H1 (cell line): ENCODE measurements around the gene NNMT. TPM values are rescaled to one million over a fixed set of nuclear protein-coding genes. Genes with fewer than 3 reads are reported as not detected.

Experiments
- CTCF ChIA-PET: fragments of 300-600 bp; sonication (Branson Sonifier 250); formaldehyde crosslinking; loops from one replicate; lab custom pipeline; 2021; ENCODE audit not compliant: partially characterized antibody; lab: Charles Lee
- POLR2A ChIA-PET: fragments of 300-600 bp; sonication (Branson Sonifier 250); formaldehyde crosslinking; loops from one replicate; lab custom pipeline; 2021; ENCODE audit warnings: inconsistent platforms; ENCODE audit not compliant: partially characterized antibody; lab: Charles Lee
- DNase-seq, 2 experiments: peaks; one replicate each; pipeline versions ENCODE4 v3.0.0 to v3.0.0-alpha.2; 2010 to 2022; ENCODE audit warnings: low spot score in 2 of 2, low read depth in 1 of 2, mixed read lengths in 1 of 2
- FAIRE-seq: peaks from 2 replicates; lab custom pipeline; 2011; peaks lifted over from hg19 to GRCh38; lab: Jason Lieb, UNC
- H2AFZ ChIP-seq: 2 replicates; pipeline ENCODE4 v1.8.1; 2012; ENCODE audit warnings: low read length, inconsistent platforms
- H2AK5ac ChIP-seq: 2 replicates; pipeline ENCODE4 v1.6.1; 2013; ENCODE audit warnings: low read depth, low read length
- H2BK120ac ChIP-seq: replicated peaks from 2 replicates; pipeline ENCODE3; 2013; ENCODE audit warnings: low read depth, low read length, inconsistent platforms
- H2BK12ac ChIP-seq: 2 replicates; pipeline ENCODE4 v1.6.1; 2013; ENCODE audit warnings: low read depth, low read length
- H2BK15ac ChIP-seq: 2 replicates; pipeline ENCODE4 v1.6.1; 2013; ENCODE audit warnings: low read length
- H2BK20ac ChIP-seq: 2 replicates; pipeline ENCODE4 v1.6.1; 2013; ENCODE audit warnings: low read length
- H2BK5ac ChIP-seq: 2 replicates; pipeline ENCODE4 v1.6.1; 2013; ENCODE audit warnings: low read depth, low read length
- H3K14ac ChIP-seq: 2 replicates; pipeline ENCODE4 v1.6.1; 2013; ENCODE audit warnings: inconsistent platforms; ENCODE audit not compliant: insufficient read length
- H3K18ac ChIP-seq: 2 replicates; pipeline ENCODE4 v1.6.1; 2013; ENCODE audit warnings: low read length; ENCODE audit errors: extremely low read depth
- H3K23ac ChIP-seq: 2 replicates; pipeline ENCODE4 v1.6.1; 2013; ENCODE audit warnings: inconsistent platforms; ENCODE audit not compliant: insufficient read length
- H3K23me2 ChIP-seq: 2 replicates; pipeline ENCODE4 v1.6.1; 2013; ENCODE audit warnings: low read depth, low read length
- H3K27ac ChIP-seq: 2 replicates; pipeline ENCODE4 v1.6.1; 2011; ENCODE audit warnings: low read depth, low read length, inconsistent platforms
- H3K27me3 ChIP-seq, 4 experiments: replicated peaks in 1 of 4; 1 replicate in 1 of 4; 2 replicates in 3 of 4; pipeline versions ENCODE4 v1.6.1 to v1.8.1; 2011 to 2013; ENCODE audit warnings: low read length in 3 of 4, mild to moderate bottlenecking in 3 of 4, inconsistent platforms in 2 of 4, mixed read lengths in 2 of 4, moderate library complexity in 1 of 4; ENCODE audit not compliant: control insufficient read depth in 3 of 4, insufficient read depth in 3 of 4; ENCODE audit errors: extremely low read depth in 1 of 4
- H3K36me3 ChIP-seq, 4 experiments: 2 replicates each; pipeline versions ENCODE4 v1.6.1 to v1.8.1; 2011 to 2013; ENCODE audit warnings: mild to moderate bottlenecking in 4 of 4, low read length in 3 of 4, moderate library complexity in 2 of 4, control low read depth in 1 of 4, inconsistent platforms in 1 of 4; ENCODE audit not compliant: insufficient read depth in 4 of 4, control insufficient read depth in 2 of 4
- H3K4ac ChIP-seq: replicated peaks from 2 replicates; pipeline ENCODE3; 2013; ENCODE audit warnings: low read length, low read depth, mixed read lengths, inconsistent platforms; ENCODE audit not compliant: insufficient read length
- H3K4me1 ChIP-seq, 4 experiments: replicated peaks in 1 of 4; 1 replicate in 1 of 4; 2 replicates in 3 of 4; pipeline versions ENCODE4 v1.6.1 to v1.8.1; 2011 to 2013; ENCODE audit warnings: low read length in 3 of 4, inconsistent platforms in 2 of 4, mixed read lengths in 1 of 4; ENCODE audit not compliant: insufficient read depth in 4 of 4, control insufficient read depth in 3 of 4
- H3K4me2 ChIP-seq, 2 experiments: 2 replicates each; pipeline versions ENCODE4 v1.6.1 to v1.8.1; 2011 to 2013; ENCODE audit warnings: low read depth in 2 of 2, low read length in 2 of 2, control low read depth in 1 of 2, inconsistent platforms in 1 of 2, mild to moderate bottlenecking in 1 of 2; ENCODE audit not compliant: insufficient read depth in 1 of 2
- H3K4me3 ChIP-seq, 4 experiments: fragments of 200-600, 300-600 bp in 1 of 4; sonication (generic), shearing (Covaris generic), sonication (Bioruptor Twin) in 1 of 4; 2 replicates each; pipeline versions ENCODE4 v1.5.1 to v1.8.1; 2011 to 2016; ENCODE audit warnings: low read length in 4 of 4, low read depth in 3 of 4, control low read depth in 2 of 4, inconsistent platforms in 2 of 4, mild to moderate bottlenecking in 2 of 4, mixed read lengths in 1 of 4, moderate library complexity in 1 of 4; ENCODE audit not compliant: insufficient read depth in 2 of 4; ENCODE audit errors: extremely low read depth in 1 of 4
- H3K56ac ChIP-seq: replicated peaks from 2 replicates; pipeline ENCODE3; 2013; ENCODE audit warnings: low read depth, mild to moderate bottlenecking, mixed read lengths, low read length, inconsistent platforms; ENCODE audit not compliant: insufficient read length
- H3K79me1 ChIP-seq: 2 replicates; pipeline ENCODE4 v1.6.1; 2013; ENCODE audit warnings: low read depth, low read length, control low read depth
- H3K79me2 ChIP-seq, 2 experiments: 2 replicates each; pipeline versions ENCODE4 v1.6.1 to v1.8.1; 2012 to 2013; ENCODE audit warnings: low read length in 2 of 2, mild to moderate bottlenecking in 2 of 2, inconsistent platforms in 1 of 2; ENCODE audit not compliant: insufficient read depth in 2 of 2, control insufficient read depth in 1 of 2
- H3K9ac ChIP-seq, 4 experiments: replicated peaks in 1 of 4; 1 replicate in 1 of 4; 2 replicates in 3 of 4; pipeline versions ENCODE4 v1.6.1 to v1.8.1; 2011 to 2013; ENCODE audit warnings: low read depth in 3 of 4, low read length in 3 of 4, control low read depth in 2 of 4, mild to moderate bottlenecking in 2 of 4, moderate library complexity in 2 of 4, inconsistent platforms in 1 of 4; ENCODE audit errors: extremely low read depth in 1 of 4
- H3K9me3 ChIP-seq, 2 experiments: 2 replicates each; pipeline versions ENCODE4 v1.6.1 to v1.8.1; 2012 to 2013; ENCODE audit warnings: mild to moderate bottlenecking in 2 of 2, moderate library complexity in 2 of 2, control low read depth in 1 of 2, inconsistent platforms in 1 of 2, low read depth in 1 of 2, low read length in 1 of 2, mixed read lengths in 1 of 2; ENCODE audit not compliant: insufficient read depth in 2 of 2
- H4K20me1 ChIP-seq, 2 experiments: replicated peaks in 1 of 2; 2 replicates each; pipeline versions ENCODE3 to v1.8.1; 2011 to 2013; ENCODE audit warnings: inconsistent platforms in 2 of 2, low read length in 2 of 2, mild to moderate bottlenecking in 1 of 2; ENCODE audit not compliant: insufficient read depth in 2 of 2, control insufficient read depth in 1 of 2
- H4K5ac ChIP-seq: 2 replicates; pipeline ENCODE4 v1.6.1; 2013; ENCODE audit warnings: low read length, low read depth, mixed read lengths, inconsistent platforms; ENCODE audit not compliant: insufficient read length
- H4K8ac ChIP-seq: 2 replicates; pipeline ENCODE4 v1.8.0; 2013; ENCODE audit warnings: mild to moderate bottlenecking, moderate library complexity, low read length, inconsistent platforms; ENCODE audit not compliant: insufficient read depth; ENCODE audit errors: extremely low read depth
- H4K91ac ChIP-seq: replicated peaks from 2 replicates; pipeline ENCODE3; 2013; ENCODE audit warnings: low read length, mixed read lengths, inconsistent platforms; ENCODE audit not compliant: insufficient read length
- CBX8 ChIP-seq: fragments of 300-800, 300-1000 bp; sonication (generic); IDR thresholded peaks from 2 replicates; pipeline ENCODE4 v1.7.1; 2016; ENCODE audit warnings: low read depth, low read length, borderline replicate concordance
- CHD2 ChIP-seq: IDR thresholded peaks from 2 replicates; pipeline ENCODE4 v1.6.1; 2012; ENCODE audit warnings: low read length, improper control_type of control experiment
- CTCF ChIP-seq, 3 experiments: IDR thresholded peaks; 1 replicate in 2 of 3; 2 replicates in 1 of 3; pipeline versions ENCODE4 v1.5.1 to v1.6.1; 2011; ENCODE audit warnings: low read length in 3 of 3, mild to moderate bottlenecking in 3 of 3, inconsistent platforms in 2 of 3, low read depth in 1 of 3, moderate library complexity in 1 of 3; ENCODE audit not compliant: insufficient read depth in 1 of 3; ENCODE audit errors: control extremely low read depth in 1 of 3
- KDM4A ChIP-seq: IDR thresholded peaks from one replicate; pipeline ENCODE4 v1.7.1; 2012; ENCODE audit warnings: low read depth, mild to moderate bottlenecking, moderate library complexity, low read length, inconsistent platforms; ENCODE audit not compliant: severe bottlenecking
- RAD21 ChIP-seq, 2 experiments: IDR thresholded peaks in 1 of 2; conservative IDR thresholded peaks in 1 of 2; 2 replicates each; pipeline ENCODE4 v1.6.1; 2011; ENCODE audit warnings: low read depth in 2 of 2, low read length in 2 of 2, improper control_type of control experiment in 1 of 2, inconsistent platforms in 1 of 2, mild to moderate bottlenecking in 1 of 2, moderate library complexity in 1 of 2
- TAF1 ChIP-seq: IDR thresholded peaks from 2 replicates; pipeline ENCODE4 v1.6.1; 2011; ENCODE audit warnings: mild to moderate bottlenecking, low read depth, low read length
- TCF12 ChIP-seq: IDR thresholded peaks from 2 replicates; pipeline ENCODE4 v1.6.1; 2011; ENCODE audit warnings: low read depth, mild to moderate bottlenecking, low read length
- WGBS, 2 experiments: shearing (Covaris generic) in 1 of 2; methylation state at CpG; one replicate each; pipeline versions ENCODE4 v1.1.6 to v1.1.7; 2013 to 2015; ENCODE audit warnings: low lambda C conversion rate in 2 of 2, mixed read lengths in 2 of 2, inconsistent platforms in 1 of 2, low coverage in 1 of 2, missing lambda C conversion rate in 1 of 2; ENCODE audit not compliant: insufficient replicate concordance in 2 of 2, insufficient coverage in 1 of 2, insufficient read length in 1 of 2; ENCODE audit errors: extremely low coverage in 1 of 2, missing lambda C conversion rate in 1 of 2; 5-methylcytosine and 5-hydroxymethylcytosine counted together
- polyA plus RNA-seq, 7 experiments: library from polyadenylated mRNA; depleted of rRNA in 3 of 7; stranded (reverse) in 5 of 7; unstranded in 2 of 7; fragments of >200 nt in 5 of 7; fragments of 200-250 nt in 2 of 7; gene quantifications; 1 replicate in 5 of 7; 2 replicates in 1 of 7; 4 replicates in 1 of 7; pipeline versions ENCODE4 v1.2.1 to v1.2.3, GENCODE V29; 2011 to 2013; ENCODE audit warnings: missing spikeins in 2 of 7, mixed read lengths in 2 of 7
- total RNA-seq: library from RNA; stranded (reverse); fragmentation: NEBNext Ultra II Directional; extraction: Animal tissue kit (Norgen Biotek cat#: 25700); gene quantifications from 2 replicates; pipeline ENCODE4 v1.2.1, GENCODE V29; 2021

The NNMT gene
- total and polyA plus RNA-seq, 2 of the 8 experiments (the other 6 are each of a cell fraction or from before 2014, with no cell fraction given), result not detected

- Histone ChIP-seq H3K9me3 (no peaks in the 10 kb centered on the region), H2BK12ac (no peak overlapping the region), H3K79me1 (no peaks in the 10 kb centered on the region), H3K4me3 (no peak overlapping the region), H3K23ac (no peak overlapping the region), H2BK120ac (no peak overlapping the region), H3K56ac (no peak overlapping the region), H3K23me2 (no peaks in the 10 kb centered on the region), H2BK5ac (no peak overlapping the region), H3K4me1 (peaks cover 0 to 4% (median 0%) of the 10 kb centered on the region in 4 experiments; a peak in 2 of 7 replicates), H2BK20ac (no peak overlapping the region), H3K18ac (no peak overlapping the region), H4K5ac (no peak overlapping the region), H4K20me1 (no peaks in the 10 kb centered on the region), H2AK5ac (no peak overlapping the region), H3K27me3 (no peaks in the 10 kb centered on the region), H4K8ac (no peak overlapping the region), H2AFZ (no peak overlapping the region), H3K36me3 (no peaks in the 10 kb centered on the region), H2BK15ac (no peak overlapping the region), H3K4me2 (no peak overlapping the region), H3K14ac (no peak overlapping the region), H3K4ac (no peak overlapping the region), H3K9ac (no peak overlapping the region), H3K27ac (no peak overlapping the region), H4K91ac (no peak overlapping the region), H3K79me2 (no peaks in the 10 kb centered on the region)
- POLR2A ChIA-PET, result no interaction called here
- DNase-seq (peak in 1 of 2 experiments; percentile 32), FAIRE-seq (no peak)
- WGBS, 2 experiments, result 88% methylated on average over 7 of the region's 7 CpGs; no CpG with 5 or more reads in 1 of the 2 experiments
- CTCF ChIA-PET, result no interaction called here
- no peak for TF ChIP-seq CBX8
- TF ChIP-seq TAF1, result no peak
- no peak for TF ChIP-seq RAD21 (IDR thresholded peaks at IDR 0.05 in 1 of 2, conservative IDR thresholded peaks at IDR 0.05 in 1 of 2; ENCODE audit: low read depth in 2 of 2, low read length in 2 of 2)
- no peak for TF ChIP-seq TCF12
- no peak for TF ChIP-seq CHD2
- TF ChIP-seq KDM4A, result no peak
- TF ChIP-seq CTCF (IDR thresholded peaks at IDR 0.05; ENCODE audit: control extremely low read depth in 1 of 3, insufficient read depth in 1 of 3, low read depth in 1 of 3, low read length in 3 of 3), result no peak
Observed at GRCh38 chr11:114284914-114285313, 11.3 kb upstream of the NNMT start.
